ENCODE measurements around the gene SCAMP1.
A peak's percentile ranks its signal among the peaks of the same experiment; 100 is the strongest.

The SCAMP1 gene

GRCh38 chr5:78505860-78506259 lies 145.4 kb downstream of the SCAMP1 start:
- TF ChIP-seq CTCF (IDR thresholded peaks at IDR 0.05; ENCODE audit: borderline replicate concordance, insufficient read depth, low read depth, low read length) = no peak
- no peak overlapping the region for H3K4me3 ChIP-seq (ENCODE audit: low read depth, low read length)

- no peak overlapping the region for H3K4me3 ChIP-seq (ENCODE audit: low read depth, low read length)
- no peak for TF ChIP-seq CTCF (IDR thresholded peaks at IDR 0.05; ENCODE audit: borderline replicate concordance, insufficient read depth, low read depth, low read length)
These were observed 146.0 kb downstream of the SCAMP1 start for GRCh38 chr5:78506261-78507024.

GRCh38 chr5:78507531-78507930 lies 147.1 kb downstream of the SCAMP1 start:
- H3K4me3 ChIP-seq (ENCODE audit: low read depth, low read length) = no peak overlapping the region

GRCh38 chr5:78508186-78508765 lies 147.9 kb downstream of the SCAMP1 start:
- no peak for TF ChIP-seq CTCF (IDR thresholded peaks at IDR 0.05; ENCODE audit: borderline replicate concordance, insufficient read depth, low read depth, low read length)
- no peak overlapping the region for H3K4me3 ChIP-seq (ENCODE audit: low read depth, low read length)

More at GRCh38 chr5:78507531-78507930, 147.1 kb downstream of the SCAMP1 start:
- TF ChIP-seq CTCF (IDR thresholded peaks at IDR 0.05; ENCODE audit: borderline replicate concordance, insufficient read depth, low read depth, low read length) = no peak

GRCh38 chr5:78509145-78509865 lies 148.9 kb downstream of the SCAMP1 start:
- peak overlapping the region; percentile 55 for H3K4me3 ChIP-seq (ENCODE audit: low read depth, low read length)
- TF ChIP-seq CTCF (IDR thresholded peaks at IDR 0.05; ENCODE audit: borderline replicate concordance, insufficient read depth, low read depth, low read length) = no peak

- peak overlapping the region; percentile 55 for H3K4me3 ChIP-seq (ENCODE audit: low read depth, low read length)
- TF ChIP-seq CTCF (IDR thresholded peaks at IDR 0.05; ENCODE audit: borderline replicate concordance, insufficient read depth, low read depth, low read length) = 0 out of 2 replicates have a peak, but pooled peaks have one; percentile 0
These were observed 149.7 kb downstream of the SCAMP1 start for GRCh38 chr5:78509884-78510769.
